Ramos (cell line): ENCODE measurements around the gene CHST11.
"Not testable (repeated sequence)": the region's sequence is repeated elsewhere in the genome, so short reads cannot be mapped to it uniquely, and the experiment has no call there.

Experiments used
- in situ Hi-C: fragments of 300-500 bp; cut with MboI; formaldehyde crosslinking; loops from one replicate; pipeline ENCODE4 v1.14.3; 2022; ENCODE audit warnings: low sequenced_read_pairs; ENCODE audit not compliant: unreplicated experiment

Gene CHST11

GRCh38 chr12:104741497-104742367, 285.0 kb downstream of the CHST11 start:
- in situ Hi-C loops, result no loop called here

GRCh38 chr12:104742551-104743201, 285.9 kb downstream of the CHST11 start:
- in situ Hi-C loops, result no loop called here

DNA sequence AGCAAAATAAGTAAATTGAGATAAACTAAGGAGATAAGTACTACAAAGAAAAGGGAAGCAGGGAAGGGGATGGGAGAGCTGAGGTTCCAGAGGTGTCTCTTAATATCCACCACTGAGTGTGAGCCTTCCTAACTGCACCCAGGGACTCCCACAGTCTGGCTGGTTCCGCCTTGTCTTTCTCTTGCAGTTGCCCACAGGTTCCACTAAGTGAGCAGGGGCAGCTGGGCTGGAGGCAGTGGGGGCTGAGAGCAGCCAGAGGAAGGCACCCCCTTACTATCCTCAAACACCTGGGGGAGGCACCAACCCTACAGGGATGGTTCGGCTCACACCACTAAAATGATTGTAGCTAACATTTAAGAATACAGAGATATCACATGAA, 286.4 kb downstream of the CHST11 start:
- in situ Hi-C loops, result no loop called here

GRCh38 chr12:104743753-104744548, 287.2 kb downstream of the CHST11 start:
- in situ Hi-C loops, result not testable (repeated sequence)

DNA sequence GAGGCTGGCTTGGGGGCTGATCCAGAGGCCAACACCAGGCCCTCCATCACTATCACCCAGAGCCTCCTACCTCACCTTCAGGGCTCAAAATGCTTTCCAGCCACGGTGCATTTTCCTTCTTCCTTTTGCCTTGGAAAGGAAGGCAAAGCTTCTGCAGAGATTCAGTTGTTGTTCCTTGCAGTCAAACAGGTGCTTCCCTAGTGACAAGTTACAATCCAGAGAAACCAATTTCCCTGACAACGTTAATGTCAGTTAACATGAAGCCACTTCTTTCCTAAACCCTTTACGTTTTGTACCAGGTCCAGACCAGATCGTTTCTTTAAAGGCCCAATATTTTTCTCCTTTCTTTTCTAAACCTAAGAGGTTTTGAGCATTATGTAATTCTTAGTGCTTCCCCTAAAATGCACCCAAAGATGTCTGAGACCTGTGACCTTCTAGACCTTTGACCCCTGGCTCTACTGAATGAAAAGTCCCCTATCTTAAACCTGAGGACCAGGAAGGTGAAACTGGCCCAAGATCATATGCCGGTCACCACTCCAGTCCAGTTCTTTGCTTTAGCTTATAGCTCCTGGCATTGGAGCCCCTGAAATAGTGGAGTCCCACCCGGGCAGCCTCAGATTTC, 289.8 kb downstream of the CHST11 start:
- in situ Hi-C loops, result no loop called here

- in situ Hi-C loops, result no loop called here
Measured at GRCh38 chr12:104747330-104747729, 290.6 kb downstream of the CHST11 start.

DNA sequence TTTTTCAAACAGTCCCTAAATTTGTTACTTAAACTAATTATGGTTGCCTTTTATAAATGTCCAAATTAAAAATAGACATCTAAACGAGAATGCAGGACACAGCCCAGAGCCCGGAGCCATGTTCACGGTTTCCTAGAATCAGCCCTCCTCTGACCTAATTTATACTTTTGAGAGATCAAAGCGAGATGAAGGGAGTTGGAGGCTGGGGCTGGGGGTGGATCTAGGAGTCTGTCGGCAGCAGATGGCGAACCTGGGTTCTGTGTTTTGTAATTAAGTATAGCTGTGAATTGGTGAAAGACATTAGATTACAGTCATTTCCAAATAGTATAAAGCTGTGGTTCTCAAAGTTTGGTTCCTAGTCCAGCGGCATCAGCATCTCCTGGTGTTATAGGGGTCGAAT, 291.2 kb downstream of the CHST11 start:
- in situ Hi-C loops, result no loop called here

DNA sequence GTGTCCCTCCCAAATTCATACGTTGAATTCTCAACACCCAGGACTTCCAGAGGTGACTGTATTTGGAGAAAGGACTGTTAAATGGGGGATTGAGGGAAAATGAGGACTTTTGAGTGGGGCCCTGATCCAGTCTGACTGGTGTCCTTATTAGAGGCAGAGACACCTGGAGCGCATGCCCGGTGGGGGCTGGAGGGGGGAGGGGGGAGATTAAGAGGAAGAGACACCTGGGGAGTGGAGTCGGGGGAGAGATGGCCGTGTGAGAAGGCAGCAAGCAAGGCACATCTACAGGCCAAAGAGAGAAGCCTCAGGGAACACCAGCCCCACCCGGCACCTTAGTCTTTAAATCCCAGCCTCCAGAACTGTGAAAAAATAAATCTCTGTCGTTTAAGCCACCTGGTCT, 291.6 kb downstream of the CHST11 start:
- in situ Hi-C loops, result no loop called here

- in situ Hi-C loops, result no loop called here
Measured at GRCh38 chr12:104748790-104749189, 292.0 kb downstream of the CHST11 start.

DNA sequence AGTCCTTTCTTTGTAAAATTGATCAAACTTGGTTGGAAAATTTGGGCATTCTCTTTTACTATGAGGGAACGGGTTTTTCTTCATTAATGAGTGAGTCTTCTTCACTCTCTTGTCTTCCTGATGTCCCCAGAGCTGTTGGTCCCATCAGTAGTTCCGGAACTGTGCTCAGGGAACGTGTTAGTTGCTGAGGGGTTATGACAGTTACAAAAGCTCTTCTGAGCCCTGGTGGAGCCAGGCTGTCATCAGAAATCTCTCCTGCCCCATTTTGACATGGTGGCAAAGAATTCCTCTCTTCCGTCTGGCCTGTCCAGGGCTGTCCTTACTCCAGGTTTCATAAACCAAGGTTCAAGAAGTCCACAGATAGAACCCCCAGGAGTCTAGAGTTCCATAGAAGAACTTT, 292.8 kb downstream of the CHST11 start:
- in situ Hi-C loops, result no loop called here

DNA sequence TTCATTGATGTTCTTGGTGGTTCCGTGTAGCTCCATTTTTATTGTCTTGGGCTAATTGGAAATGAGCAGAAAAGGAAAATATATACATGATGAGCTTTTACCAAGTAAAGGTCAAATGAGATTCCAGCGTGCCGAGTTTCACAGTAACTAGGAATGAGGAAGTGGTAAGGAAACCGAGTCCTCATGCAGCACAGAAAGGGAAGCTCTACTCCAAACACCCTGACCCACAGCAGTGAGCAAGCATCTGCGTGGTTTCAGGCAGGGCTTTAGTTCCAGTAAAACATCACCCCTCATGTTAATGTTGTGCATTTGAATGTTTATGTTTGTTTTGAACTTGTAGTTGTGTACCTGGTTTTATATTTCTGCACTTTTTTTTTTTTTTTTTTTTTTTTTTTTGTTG, 293.3 kb downstream of the CHST11 start:
- in situ Hi-C loops, result no loop called here

- in situ Hi-C loops, result no loop called here
Measured at GRCh38 chr12:104751120-104751519, 294.4 kb downstream of the CHST11 start.

- in situ Hi-C loops, result no loop called here
Measured at GRCh38 chr12:104751594-104751993, 294.8 kb downstream of the CHST11 start.

GRCh38 chr12:104752016-104752415, 295.3 kb downstream of the CHST11 start:
- in situ Hi-C loops, result no loop called here

DNA sequence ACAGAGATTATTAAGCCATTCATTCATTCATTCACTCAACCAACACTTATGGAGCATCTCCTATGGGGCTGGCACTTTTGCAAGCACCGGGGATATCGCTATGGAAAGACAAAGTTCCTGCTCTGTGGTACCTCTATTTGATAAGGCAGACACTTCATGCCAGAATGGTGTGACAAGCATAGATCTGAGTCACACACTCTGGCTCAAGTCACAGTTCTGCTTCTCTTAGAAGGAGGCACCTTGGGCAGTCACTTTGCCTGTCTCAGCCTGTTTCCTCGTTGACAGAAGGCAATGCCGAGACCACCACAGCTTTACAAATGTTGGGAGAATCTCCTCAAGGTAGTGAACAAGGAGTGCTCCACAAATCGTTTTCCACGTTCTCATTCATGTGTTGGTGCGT, 296.1 kb downstream of the CHST11 start:
- in situ Hi-C loops, result no loop called here

DNA sequence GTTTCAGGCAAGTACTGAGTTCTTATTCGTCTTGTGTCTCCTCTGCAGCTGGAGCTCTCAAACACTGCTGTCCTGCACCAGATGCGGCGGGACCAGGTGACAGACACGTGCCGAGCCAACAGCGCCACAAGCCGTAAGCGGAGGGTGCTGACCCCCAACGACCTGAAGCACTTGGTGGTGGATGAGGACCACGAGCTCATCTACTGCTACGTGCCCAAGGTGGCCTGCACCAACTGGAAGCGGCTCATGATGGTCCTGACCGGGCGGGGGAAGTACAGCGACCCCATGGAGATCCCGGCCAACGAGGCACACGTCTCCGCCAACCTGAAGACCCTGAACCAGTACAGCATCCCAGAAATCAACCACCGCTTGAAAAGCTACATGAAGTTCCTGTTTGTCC, 300.2 kb downstream of the CHST11 start:
- in situ Hi-C loops, result no loop called here

DNA sequence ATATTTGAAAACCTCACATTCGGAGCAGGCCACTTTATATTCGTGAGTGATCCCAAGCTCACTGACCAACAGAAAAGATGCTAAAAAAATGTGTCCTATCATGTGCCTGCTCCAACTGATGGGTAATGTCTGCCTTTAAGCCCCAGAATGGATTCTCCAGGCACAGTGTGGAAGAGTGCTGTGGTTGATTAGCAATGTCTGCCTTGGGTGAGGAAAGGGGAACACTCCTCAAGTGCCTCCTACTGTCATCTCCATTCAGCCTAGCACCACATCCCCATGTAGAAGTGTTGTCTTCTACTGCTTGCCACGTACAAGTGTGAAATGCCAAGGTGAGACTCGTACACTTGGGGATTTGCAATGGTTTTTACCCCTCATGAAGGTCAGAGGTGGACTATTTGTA, 302.0 kb downstream of the CHST11 start:
- in situ Hi-C loops, result no loop called here

DNA sequence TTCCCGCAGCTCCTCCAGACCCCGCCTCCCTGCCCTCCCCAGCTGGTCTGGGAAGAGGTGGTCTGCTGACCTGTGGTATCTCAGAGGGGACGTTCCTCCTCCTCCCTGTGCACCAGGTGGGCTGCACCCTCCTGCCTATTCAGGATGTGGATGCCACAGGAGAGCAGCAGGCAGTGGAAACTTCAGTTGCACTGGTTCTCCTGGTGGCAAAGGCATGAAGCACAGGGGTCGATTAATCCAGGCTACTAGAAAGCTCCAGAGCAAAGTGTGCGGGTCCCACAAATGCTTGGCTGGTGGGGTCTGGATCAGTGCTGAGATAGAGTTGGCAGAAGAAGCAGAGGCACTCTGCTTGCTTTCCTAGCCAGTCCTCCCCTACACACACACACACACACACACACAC, 304.3 kb downstream of the CHST11 start:
- in situ Hi-C loops, result no loop called here

- in situ Hi-C loops, result no loop called here
Measured at GRCh38 chr12:104761611-104762010, 304.9 kb downstream of the CHST11 start.

GRCh38 chr12:104763168-104763805, 306.5 kb downstream of the CHST11 start:
- in situ Hi-C loops, result no loop called here
